MM.1S (cell line): ENCODE results near the gene SPOCD1.

Experiments
- EZH2 ChIP-seq: fragments of 300-600 bp; sonication (generic); optimal IDR thresholded peaks from 2 replicates; pipeline ENCODE3; 2017; ENCODE audit warnings: low read depth, mild to moderate bottlenecking, antibody characterized with exemption, low read length, mixed read lengths
- EZH2phosphoT487 ChIP-seq: fragments of 300-600 bp; sonication (generic); IDR thresholded peaks from 2 replicates; pipeline ENCODE4 v1.6.1; 2018; ENCODE audit warnings: antibody characterized with exemption, low read length
- TF ChIP-seq, protein P1 (sequence below): fragments of 300-600 bp; sonication (generic); IDR thresholded peaks from 2 replicates; pipeline ENCODE4 v1.5.1; 2016; ENCODE audit warnings: antibody characterized with exemption, low read length, mixed read lengths

DNA sequence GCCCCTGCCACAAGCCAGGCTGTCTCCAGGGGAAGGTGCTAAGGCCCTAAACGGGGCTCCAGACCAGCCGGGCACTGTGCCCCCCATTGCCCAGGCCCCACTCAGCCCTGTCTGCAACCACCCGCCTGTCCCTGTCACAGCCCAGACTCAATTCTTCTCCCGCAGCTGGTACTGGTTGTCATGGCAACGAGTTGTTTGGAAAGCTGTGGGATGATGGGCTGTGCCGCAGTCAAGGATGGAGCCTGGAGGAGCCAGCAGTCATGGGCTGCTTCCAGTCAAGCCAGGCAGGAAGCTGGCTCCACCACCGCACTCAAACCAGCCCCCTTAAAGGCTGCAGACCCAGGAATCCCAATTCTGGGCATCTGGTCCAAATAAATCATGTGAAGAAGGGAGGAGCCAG is 4.2 kb downstream of the SPOCD1 start:
- TF ChIP-seq, protein P1, sequence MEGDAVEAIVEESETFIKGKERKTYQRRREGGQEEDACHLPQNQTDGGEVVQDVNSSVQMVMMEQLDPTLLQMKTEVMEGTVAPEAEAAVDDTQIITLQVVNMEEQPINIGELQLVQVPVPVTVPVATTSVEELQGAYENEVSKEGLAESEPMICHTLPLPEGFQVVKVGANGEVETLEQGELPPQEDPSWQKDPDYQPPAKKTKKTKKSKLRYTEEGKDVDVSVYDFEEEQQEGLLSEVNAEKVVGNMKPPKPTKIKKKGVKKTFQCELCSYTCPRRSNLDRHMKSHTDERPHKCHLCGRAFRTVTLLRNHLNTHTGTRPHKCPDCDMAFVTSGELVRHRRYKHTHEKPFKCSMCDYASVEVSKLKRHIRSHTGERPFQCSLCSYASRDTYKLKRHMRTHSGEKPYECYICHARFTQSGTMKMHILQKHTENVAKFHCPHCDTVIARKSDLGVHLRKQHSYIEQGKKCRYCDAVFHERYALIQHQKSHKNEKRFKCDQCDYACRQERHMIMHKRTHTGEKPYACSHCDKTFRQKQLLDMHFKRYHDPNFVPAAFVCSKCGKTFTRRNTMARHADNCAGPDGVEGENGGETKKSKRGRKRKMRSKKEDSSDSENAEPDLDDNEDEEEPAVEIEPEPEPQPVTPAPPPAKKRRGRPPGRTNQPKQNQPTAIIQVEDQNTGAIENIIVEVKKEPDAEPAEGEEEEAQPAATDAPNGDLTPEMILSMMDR, result no peak
- TF ChIP-seq EZH2 (no peak), EZH2phosphoT487 (no peak)
